H1 (cell line): ENCODE data around the gene KCNMB2. TPM values are rescaled to one million over a fixed set of nuclear protein-coding genes. Genes with fewer than 3 reads are reported as not detected.

ENCODE experiments used
- CTCF ChIA-PET: fragments of 300-600 bp; sonication (Branson Sonifier 250); formaldehyde crosslinking; loops from one replicate; lab custom pipeline; 2021; ENCODE audit not compliant: partially characterized antibody; lab: Charles Lee
- POLR2A ChIA-PET: fragments of 300-600 bp; sonication (Branson Sonifier 250); formaldehyde crosslinking; loops from one replicate; lab custom pipeline; 2021; ENCODE audit warnings: inconsistent platforms; ENCODE audit not compliant: partially characterized antibody; lab: Charles Lee
- DNase-seq, 2 experiments: peaks; one replicate each; pipeline versions ENCODE4 v3.0.0 to v3.0.0-alpha.2; 2010 to 2022; ENCODE audit warnings: low spot score in 2 of 2, low read depth in 1 of 2, mixed read lengths in 1 of 2
- FAIRE-seq: peaks from 2 replicates; lab custom pipeline; 2011; peaks lifted over from hg19 to GRCh38; lab: Jason Lieb, UNC
- H2AFZ ChIP-seq: 2 replicates; pipeline ENCODE4 v1.8.1; 2012; ENCODE audit warnings: low read length, inconsistent platforms
- H2AK5ac ChIP-seq: 2 replicates; pipeline ENCODE4 v1.6.1; 2013; ENCODE audit warnings: low read depth, low read length
- H2BK120ac ChIP-seq: replicated peaks from 2 replicates; pipeline ENCODE3; 2013; ENCODE audit warnings: low read depth, low read length, inconsistent platforms
- H2BK12ac ChIP-seq: 2 replicates; pipeline ENCODE4 v1.6.1; 2013; ENCODE audit warnings: low read depth, low read length
- H2BK15ac ChIP-seq: 2 replicates; pipeline ENCODE4 v1.6.1; 2013; ENCODE audit warnings: low read length
- H2BK20ac ChIP-seq: 2 replicates; pipeline ENCODE4 v1.6.1; 2013; ENCODE audit warnings: low read length
- H2BK5ac ChIP-seq: 2 replicates; pipeline ENCODE4 v1.6.1; 2013; ENCODE audit warnings: low read depth, low read length
- H3K14ac ChIP-seq: 2 replicates; pipeline ENCODE4 v1.6.1; 2013; ENCODE audit warnings: inconsistent platforms; ENCODE audit not compliant: insufficient read length
- H3K18ac ChIP-seq: 2 replicates; pipeline ENCODE4 v1.6.1; 2013; ENCODE audit warnings: low read length; ENCODE audit errors: extremely low read depth
- H3K23ac ChIP-seq: 2 replicates; pipeline ENCODE4 v1.6.1; 2013; ENCODE audit warnings: inconsistent platforms; ENCODE audit not compliant: insufficient read length
- H3K23me2 ChIP-seq: 2 replicates; pipeline ENCODE4 v1.6.1; 2013; ENCODE audit warnings: low read depth, low read length
- H3K27ac ChIP-seq: 2 replicates; pipeline ENCODE4 v1.6.1; 2011; ENCODE audit warnings: low read depth, low read length, inconsistent platforms
- H3K27me3 ChIP-seq, 4 experiments: replicated peaks in 1 of 4; 1 replicate in 1 of 4; 2 replicates in 3 of 4; pipeline versions ENCODE4 v1.6.1 to v1.8.1; 2011 to 2013; ENCODE audit warnings: low read length in 3 of 4, mild to moderate bottlenecking in 3 of 4, inconsistent platforms in 2 of 4, mixed read lengths in 2 of 4, moderate library complexity in 1 of 4; ENCODE audit not compliant: control insufficient read depth in 3 of 4, insufficient read depth in 3 of 4; ENCODE audit errors: extremely low read depth in 1 of 4
- H3K36me3 ChIP-seq, 4 experiments: 2 replicates each; pipeline versions ENCODE4 v1.6.1 to v1.8.1; 2011 to 2013; ENCODE audit warnings: mild to moderate bottlenecking in 4 of 4, low read length in 3 of 4, moderate library complexity in 2 of 4, control low read depth in 1 of 4, inconsistent platforms in 1 of 4; ENCODE audit not compliant: insufficient read depth in 4 of 4, control insufficient read depth in 2 of 4
- H3K4ac ChIP-seq: replicated peaks from 2 replicates; pipeline ENCODE3; 2013; ENCODE audit warnings: low read length, low read depth, mixed read lengths, inconsistent platforms; ENCODE audit not compliant: insufficient read length
- H3K4me1 ChIP-seq, 4 experiments: replicated peaks in 1 of 4; 1 replicate in 1 of 4; 2 replicates in 3 of 4; pipeline versions ENCODE4 v1.6.1 to v1.8.1; 2011 to 2013; ENCODE audit warnings: low read length in 3 of 4, inconsistent platforms in 2 of 4, mixed read lengths in 1 of 4; ENCODE audit not compliant: insufficient read depth in 4 of 4, control insufficient read depth in 3 of 4
- H3K4me2 ChIP-seq, 2 experiments: 2 replicates each; pipeline versions ENCODE4 v1.6.1 to v1.8.1; 2011 to 2013; ENCODE audit warnings: low read depth in 2 of 2, low read length in 2 of 2, control low read depth in 1 of 2, inconsistent platforms in 1 of 2, mild to moderate bottlenecking in 1 of 2; ENCODE audit not compliant: insufficient read depth in 1 of 2
- H3K4me3 ChIP-seq, 4 experiments: fragments of 200-600, 300-600 bp in 1 of 4; sonication (generic), shearing (Covaris generic), sonication (Bioruptor Twin) in 1 of 4; 2 replicates each; pipeline versions ENCODE4 v1.5.1 to v1.8.1; 2011 to 2016; ENCODE audit warnings: low read length in 4 of 4, low read depth in 3 of 4, control low read depth in 2 of 4, inconsistent platforms in 2 of 4, mild to moderate bottlenecking in 2 of 4, mixed read lengths in 1 of 4, moderate library complexity in 1 of 4; ENCODE audit not compliant: insufficient read depth in 2 of 4; ENCODE audit errors: extremely low read depth in 1 of 4
- H3K56ac ChIP-seq: replicated peaks from 2 replicates; pipeline ENCODE3; 2013; ENCODE audit warnings: low read depth, mild to moderate bottlenecking, mixed read lengths, low read length, inconsistent platforms; ENCODE audit not compliant: insufficient read length
- H3K79me1 ChIP-seq: 2 replicates; pipeline ENCODE4 v1.6.1; 2013; ENCODE audit warnings: low read depth, low read length, control low read depth
- H3K79me2 ChIP-seq, 2 experiments: 2 replicates each; pipeline versions ENCODE4 v1.6.1 to v1.8.1; 2012 to 2013; ENCODE audit warnings: low read length in 2 of 2, mild to moderate bottlenecking in 2 of 2, inconsistent platforms in 1 of 2; ENCODE audit not compliant: insufficient read depth in 2 of 2, control insufficient read depth in 1 of 2
- H3K9ac ChIP-seq, 4 experiments: replicated peaks in 1 of 4; 1 replicate in 1 of 4; 2 replicates in 3 of 4; pipeline versions ENCODE4 v1.6.1 to v1.8.1; 2011 to 2013; ENCODE audit warnings: low read depth in 3 of 4, low read length in 3 of 4, control low read depth in 2 of 4, mild to moderate bottlenecking in 2 of 4, moderate library complexity in 2 of 4, inconsistent platforms in 1 of 4; ENCODE audit errors: extremely low read depth in 1 of 4
- H3K9me3 ChIP-seq, 2 experiments: 2 replicates each; pipeline versions ENCODE4 v1.6.1 to v1.8.1; 2012 to 2013; ENCODE audit warnings: mild to moderate bottlenecking in 2 of 2, moderate library complexity in 2 of 2, control low read depth in 1 of 2, inconsistent platforms in 1 of 2, low read depth in 1 of 2, low read length in 1 of 2, mixed read lengths in 1 of 2; ENCODE audit not compliant: insufficient read depth in 2 of 2
- H4K20me1 ChIP-seq, 2 experiments: replicated peaks in 1 of 2; 2 replicates each; pipeline versions ENCODE3 to v1.8.1; 2011 to 2013; ENCODE audit warnings: inconsistent platforms in 2 of 2, low read length in 2 of 2, mild to moderate bottlenecking in 1 of 2; ENCODE audit not compliant: insufficient read depth in 2 of 2, control insufficient read depth in 1 of 2
- H4K5ac ChIP-seq: 2 replicates; pipeline ENCODE4 v1.6.1; 2013; ENCODE audit warnings: low read length, low read depth, mixed read lengths, inconsistent platforms; ENCODE audit not compliant: insufficient read length
- H4K8ac ChIP-seq: 2 replicates; pipeline ENCODE4 v1.8.0; 2013; ENCODE audit warnings: mild to moderate bottlenecking, moderate library complexity, low read length, inconsistent platforms; ENCODE audit not compliant: insufficient read depth; ENCODE audit errors: extremely low read depth
- H4K91ac ChIP-seq: replicated peaks from 2 replicates; pipeline ENCODE3; 2013; ENCODE audit warnings: low read length, mixed read lengths, inconsistent platforms; ENCODE audit not compliant: insufficient read length
- BACH1 ChIP-seq: IDR thresholded peaks from 2 replicates; pipeline ENCODE4 v1.6.1; 2012; ENCODE audit warnings: low read length, improper control_type of control experiment
- CEBPB ChIP-seq: IDR thresholded peaks from 2 replicates; pipeline ENCODE4 v1.6.1; 2012; ENCODE audit warnings: low read depth, low read length
- WGBS, 2 experiments: shearing (Covaris generic) in 1 of 2; methylation state at CpG; one replicate each; pipeline versions ENCODE4 v1.1.6 to v1.1.7; 2013 to 2015; ENCODE audit warnings: low lambda C conversion rate in 2 of 2, mixed read lengths in 2 of 2, inconsistent platforms in 1 of 2, low coverage in 1 of 2, missing lambda C conversion rate in 1 of 2; ENCODE audit not compliant: insufficient replicate concordance in 2 of 2, insufficient coverage in 1 of 2, insufficient read length in 1 of 2; ENCODE audit errors: extremely low coverage in 1 of 2, missing lambda C conversion rate in 1 of 2; 5-methylcytosine and 5-hydroxymethylcytosine counted together
- polyA plus RNA-seq, 7 experiments: library from polyadenylated mRNA; depleted of rRNA in 3 of 7; stranded (reverse) in 5 of 7; unstranded in 2 of 7; fragments of >200 nt in 5 of 7; fragments of 200-250 nt in 2 of 7; gene quantifications; 1 replicate in 5 of 7; 2 replicates in 1 of 7; 4 replicates in 1 of 7; pipeline versions ENCODE4 v1.2.1 to v1.2.3, GENCODE V29; 2011 to 2013; ENCODE audit warnings: missing spikeins in 2 of 7, mixed read lengths in 2 of 7
- total RNA-seq: library from RNA; stranded (reverse); fragmentation: NEBNext Ultra II Directional; extraction: Animal tissue kit (Norgen Biotek cat#: 25700); gene quantifications from 2 replicates; pipeline ENCODE4 v1.2.1, GENCODE V29; 2021

The KCNMB2 gene
- total and polyA plus RNA-seq, 2 of the 8 experiments (the other 6 are each of a cell fraction or from before 2014, with no cell fraction given): not detected

DNA sequence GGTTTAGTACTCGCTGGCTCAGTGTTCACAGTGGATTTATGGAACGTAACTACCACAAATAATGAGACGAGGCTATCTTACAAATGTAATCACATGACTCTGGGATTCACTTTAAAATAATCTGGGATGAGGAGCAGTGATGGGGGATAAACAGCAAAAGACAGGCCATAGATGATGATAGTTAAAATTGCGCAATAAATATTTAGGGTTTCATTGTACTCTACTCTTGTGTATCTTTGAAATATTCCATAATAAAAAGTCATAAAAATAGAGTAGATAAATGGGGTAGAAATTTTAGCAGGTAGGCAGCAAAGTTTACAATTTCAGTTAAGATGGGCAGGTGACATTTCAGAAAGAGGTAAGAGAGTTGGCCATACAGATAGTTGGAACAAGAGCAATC lies 196.6 kb downstream of the KCNMB2 start:
- POLR2A ChIA-PET: no interaction called here
- Histone ChIP-seq H3K27me3 (no peaks in the 10 kb centered on the region; a peak in 1 of 7 replicates), H2BK20ac (no peak overlapping the region), H4K5ac (no peak overlapping the region), H3K14ac (no peak overlapping the region), H3K36me3 (no peaks in the 10 kb centered on the region), H3K9me3 (no peaks in the 10 kb centered on the region), H3K4me2 (no peak overlapping the region), H4K91ac (no peak overlapping the region), H3K4me1 (peaks cover 0 to 3% (median 0%) of the 10 kb centered on the region in 4 experiments; a peak in 1 of 7 replicates), H3K56ac (no peak overlapping the region), H3K4ac (no peak overlapping the region), H3K27ac (no peak overlapping the region), H3K79me1 (no peaks in the 10 kb centered on the region), H3K23ac (no peak overlapping the region), H2AFZ (no peak overlapping the region), H2BK12ac (no peak overlapping the region), H2BK120ac (no peak overlapping the region), H3K9ac (no peak overlapping the region), H3K23me2 (no peaks in the 10 kb centered on the region; the same call in 1 of the 2 replicates), H4K20me1 (no peaks in the 10 kb centered on the region), H4K8ac (no peak overlapping the region), H2AK5ac (no peak overlapping the region), H2BK15ac (no peak overlapping the region), H3K4me3 (no peak overlapping the region), H3K79me2 (no peaks in the 10 kb centered on the region), H2BK5ac (no peak overlapping the region), H3K18ac (no peak overlapping the region)
- no peak for DNase-seq
- CTCF ChIA-PET: no interaction called here
- whole genome bisulfite sequencing, 2 experiments: 90% methylated on average over 4 of the region's 4 CpGs; no CpG with 5 or more reads in 1 of the 2 experiments
- no peak for TF ChIP-seq BACH1
- TF ChIP-seq CEBPB: peak; percentile 83; the same call in 1 of the 2 replicates
- no peak for FAIRE-seq
